Amygdala (tissue), 56 donors: ENCODE results near the gene PPP2R3C.
A peak's percentile ranks its signal among the peaks of the same experiment; 100 is the strongest.
"Not testable (repeated sequence)": the region's sequence is repeated elsewhere in the genome, so short reads cannot be mapped to it uniquely, and the experiment has no call there.

Experiments
- DNase-seq, 56 donors: peaks; one replicate each; lab custom pipeline; 2025; lab: John Stamatoyannopoulos, UW

The PPP2R3C gene

GRCh38 chr14:35121887-35122695 is at the start of gene PPP2R3C, which contains the start of gene PRORP:
Gene PPP2R3C (minus strand): TSS chr14:35121990. CDS start chr14:35121959, 31 bp downstream.
Gene PRORP (plus strand): TSS chr14:35122552. CDS start chr14:35123246, 694 bp downstream.
- peak; percentile 63 to 99 (median 89) for DNase-seq

- DNase-seq: no peak
Observed at GRCh38 chr14:35167496-35167895, 45.7 kb upstream of the PPP2R3C start.

GRCh38 chr14:35164849-35165248 is 43.1 kb upstream of the PPP2R3C start:
- no peak for DNase-seq

- DNase-seq: no peak
Observed at GRCh38 chr14:35163384-35163783, 41.6 kb upstream of the PPP2R3C start.

- no peak for DNase-seq
Observed at GRCh38 chr14:35161231-35161630, 39.4 kb upstream of the PPP2R3C start.

- no peak for DNase-seq
Observed at GRCh38 chr14:35159742-35160409, 38.1 kb upstream of the PPP2R3C start.

GRCh38 chr14:35158951-35159653 is 37.3 kb upstream of the PPP2R3C start:
- DNase-seq: peak in 1 of 56 donors; percentile 0

GRCh38 chr14:35158491-35158890 is 36.7 kb upstream of the PPP2R3C start:
- no peak for DNase-seq

- no peak for DNase-seq
Observed at GRCh38 chr14:35155962-35156361, 34.2 kb upstream of the PPP2R3C start.

- no peak for DNase-seq
Observed at GRCh38 chr14:35154016-35154415, 32.2 kb upstream of the PPP2R3C start.

- not testable (repeated sequence) for DNase-seq
Observed at GRCh38 chr14:35152531-35152930, 30.7 kb upstream of the PPP2R3C start.

- DNase-seq: no peak
Observed at GRCh38 chr14:35149239-35149638, 27.4 kb upstream of the PPP2R3C start.

- no peak for DNase-seq
Observed at GRCh38 chr14:35147711-35148110, 25.9 kb upstream of the PPP2R3C start.

- no peak for DNase-seq
Observed at GRCh38 chr14:35147186-35147585, 25.4 kb upstream of the PPP2R3C start.

GRCh38 chr14:35146711-35147149 is 24.9 kb upstream of the PPP2R3C start:
- no peak for DNase-seq

GRCh38 chr14:35144029-35144428 is 22.2 kb upstream of the PPP2R3C start:
- DNase-seq: no peak

- no peak for DNase-seq
Observed at GRCh38 chr14:35140718-35141581, 19.2 kb upstream of the PPP2R3C start.

GRCh38 chr14:35138585-35138984 is 16.8 kb upstream of the PPP2R3C start:
- DNase-seq: no peak

- DNase-seq: peak in 1 of 56 donors; percentile 4
Observed at GRCh38 chr14:35134329-35135123, 12.7 kb upstream of the PPP2R3C start.
